Stimulated activated CD8-positive, alpha-beta memory T cell treated with anti-CD3 and anti-CD28 coated beads, Interleukin-4, amount 100 ng/mL, for 4 hours (primary cell): ENCODE results near the gene PVALB.
"Not testable (repeated sequence)": the region's sequence is repeated elsewhere in the genome, so short reads cannot be mapped to it uniquely, and the experiment has no call there.

Source experiments
- DNase-seq, 2 donors: peaks; one replicate each; pipeline ENCODE4 v3.0.0-alpha.2; 2020; ENCODE audit warnings: low read depth in 2 of 2, low spot score in 1 of 2

PVALB gene

GRCh38 chr22:36758792-36759271 lies 58.0 kb downstream of the PVALB start:
- no peak for DNase-seq

GRCh38 chr22:36757668-36758211 lies 59.1 kb downstream of the PVALB start:
- peak; percentile 42 to 43 for DNase-seq

DNA sequence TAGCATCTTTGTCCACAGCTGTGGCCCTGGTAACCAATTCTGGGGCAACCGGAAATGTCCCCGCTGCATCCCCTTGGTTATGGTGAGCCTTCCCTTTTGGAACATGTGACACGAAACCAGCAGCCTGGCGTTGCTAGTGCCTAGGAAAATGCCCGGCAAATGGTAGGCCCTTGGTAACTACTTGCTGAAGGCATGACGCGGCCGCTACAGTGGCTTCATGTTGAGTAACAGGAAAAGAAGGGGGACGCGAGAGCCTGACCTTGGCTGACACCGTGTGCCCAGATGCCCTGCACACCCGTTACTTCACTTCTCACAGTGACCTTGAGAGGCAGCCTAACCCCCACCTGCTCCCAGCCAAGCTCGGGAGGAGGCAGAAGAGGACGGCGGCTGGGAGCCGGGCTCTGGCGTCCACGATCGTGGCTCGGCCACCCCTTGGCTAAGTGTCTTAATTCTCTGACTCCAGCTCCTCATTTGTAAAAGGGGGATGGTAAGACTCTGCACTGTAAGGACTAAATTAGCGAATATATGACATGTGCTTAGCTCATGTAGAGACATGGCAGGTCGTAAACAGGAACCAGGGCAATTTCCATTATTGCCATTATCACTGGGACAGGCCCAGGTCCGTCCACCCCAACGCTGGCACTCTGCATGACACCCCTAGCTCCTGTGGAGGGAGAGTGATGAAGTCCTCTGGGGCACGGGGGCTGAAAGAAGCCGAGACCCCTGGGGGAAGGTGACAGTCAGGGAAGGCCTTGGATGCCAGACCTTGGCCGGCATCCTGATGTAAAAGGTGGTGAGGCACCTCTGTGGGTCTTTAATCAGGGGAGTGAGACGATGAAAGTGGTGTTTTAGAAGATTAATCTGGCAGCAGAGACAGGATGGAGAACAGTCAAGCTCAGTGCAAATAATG lies 59.8 kb downstream of the PVALB start:
- DNase-seq = no peak

DNA sequence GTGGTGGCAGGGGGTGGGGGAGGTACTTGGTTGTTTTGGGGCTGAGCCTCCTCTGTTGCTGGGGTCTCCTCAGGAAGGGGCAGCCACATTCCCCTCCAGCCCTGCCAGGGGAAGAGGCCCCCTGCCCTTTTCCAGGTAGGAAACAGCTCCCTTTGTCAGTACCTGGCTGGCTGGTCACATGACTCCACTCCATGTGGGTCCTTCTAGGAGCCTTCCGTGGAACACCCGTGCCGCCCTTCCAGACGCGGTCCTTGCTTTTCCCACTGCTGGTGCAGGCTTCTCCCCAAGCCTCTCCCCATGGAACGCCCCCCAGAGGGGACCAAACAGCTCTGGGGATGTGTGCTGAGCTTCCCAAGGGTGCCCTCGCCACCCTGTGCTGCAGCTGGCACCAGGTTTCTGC lies 60.8 kb downstream of the PVALB start:
- no peak for DNase-seq

GRCh38 chr22:36755316-36755715 lies 61.5 kb downstream of the PVALB start:
- no peak for DNase-seq

GRCh38 chr22:36754881-36755280 lies 62.0 kb downstream of the PVALB start:
- not testable (repeated sequence) for DNase-seq

DNA sequence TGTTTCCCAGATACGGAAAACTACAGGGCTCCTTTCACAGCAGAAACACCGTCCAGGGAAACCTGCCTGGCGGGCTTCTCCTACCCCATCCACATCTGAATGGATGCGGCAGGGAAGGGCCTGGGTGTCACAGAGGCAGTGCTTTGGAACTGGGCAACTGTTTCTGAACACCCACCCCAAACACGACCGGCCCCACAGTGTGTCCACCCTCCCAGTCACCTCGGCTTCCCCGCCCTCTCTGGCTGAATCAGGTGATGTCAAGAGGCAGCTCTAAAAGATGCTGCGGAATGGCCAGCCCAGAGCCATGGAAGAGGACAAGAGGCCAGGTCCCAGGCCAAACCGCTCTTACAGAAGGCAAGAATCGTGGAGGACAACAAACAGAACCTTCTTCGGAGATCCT lies 62.9 kb downstream of the PVALB start:
- DNase-seq = no peak

DNA sequence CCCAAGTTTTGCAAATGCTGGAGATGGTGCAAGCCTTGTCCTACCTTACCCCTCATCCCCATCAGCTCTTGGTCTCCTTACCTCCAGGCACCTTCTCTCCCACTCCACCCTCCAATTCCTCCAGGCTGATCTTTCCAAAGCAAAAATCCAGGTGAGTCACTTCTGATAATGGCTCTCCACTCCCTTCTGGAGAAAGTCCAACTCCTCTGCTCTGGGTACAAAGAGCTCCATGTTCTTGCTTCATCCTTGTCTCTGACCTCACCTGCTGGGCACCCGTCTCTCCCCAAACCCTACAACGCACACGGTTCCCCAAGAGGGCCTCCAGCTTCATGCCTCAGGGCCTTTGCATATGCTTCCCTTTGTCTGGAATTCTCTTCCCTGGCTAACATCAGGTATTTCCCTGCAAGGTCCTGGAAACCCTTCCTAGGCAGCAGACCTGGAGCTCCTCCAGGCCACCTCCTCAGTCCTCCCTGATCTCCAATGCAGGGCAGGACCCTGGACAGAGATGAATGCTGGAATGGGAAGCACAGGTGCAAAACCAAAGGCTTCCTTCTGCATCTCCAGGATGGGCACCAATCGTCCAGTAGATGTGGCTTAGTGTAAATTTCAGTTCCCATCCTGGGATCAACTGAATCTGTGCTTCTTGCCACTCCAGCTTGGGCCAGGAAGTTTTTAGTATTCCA lies 63.6 kb downstream of the PVALB start:
- DNase-seq = no peak
